ENCODE results near the gene P2RY8. TPM values are rescaled to one million over a fixed set of nuclear protein-coding genes. Genes with fewer than 3 reads are reported as not detected.

Gene P2RY8
- total and polyA plus RNA-seq, 4 donors = 0.51 to 8.3 (median 4.4) TPM

- H3K9ac ChIP-seq (ENCODE audit: insufficient read depth in 1 of 2, low read length in 2 of 2) = no peak overlapping the region
- H3K27ac ChIP-seq (ENCODE audit: low read depth in 1 of 2, low read length in 1 of 2) = no peak overlapping the region
- peaks cover 0 to 11% (median 11%) of the 10 kb centered on the region in 4 donors for H3K9me3 ChIP-seq (ENCODE audit: control insufficient read depth in 4 of 4, insufficient read depth in 3 of 4, low read length in 3 of 4)
- H3K27me3 ChIP-seq (ENCODE audit: control insufficient read depth in 3 of 3, insufficient read depth in 3 of 3, low read length in 2 of 3) = no peaks in the 10 kb centered on the region
- no peak overlapping the region for H3K4me3 ChIP-seq
- peaks cover 6 to 52% (median 42%) of the 10 kb centered on the region in 4 donors for H3K36me3 ChIP-seq (ENCODE audit: control insufficient read depth in 4 of 4, insufficient read depth in 4 of 4, low read length in 4 of 4)
- ATAC-seq (ENCODE audit: insufficient read depth, low FRiP score) (no peak), DNase-seq (no peak)
- no peak for TF ChIP-seq CTCF (IDR thresholded peaks at IDR 0.05; ENCODE audit: control extremely low read depth, extremely low read depth)
- H3K4me1 ChIP-seq (ENCODE audit: control insufficient read depth in 5 of 5, insufficient read depth in 5 of 5, low read length in 5 of 5) = no peaks in the 10 kb centered on the region
- 93 to 95% methylated on average over 20 of the region's 20 CpGs for whole genome bisulfite sequencing, 2 donors
These were observed 118.8 kb downstream of the P2RY8 start for GRCh38 chrX:1417921-1418771.

GRCh38 chrX:1416965-1417760, 119.8 kb downstream of the P2RY8 start:
- WGBS, 2 donors = 70 to 75% methylated on average over 14 of the region's 14 CpGs

GRCh38 chrX:1416327-1416784, 120.6 kb downstream of the P2RY8 start:
- Histone ChIP-seq H3K27me3 (ENCODE audit: control insufficient read depth in 3 of 3, insufficient read depth in 3 of 3, low read length in 2 of 3) (no peaks in the 10 kb centered on the region), H3K4me1 (ENCODE audit: control insufficient read depth in 5 of 5, insufficient read depth in 5 of 5, low read length in 5 of 5) (no peaks in the 10 kb centered on the region), H3K36me3 (ENCODE audit: control insufficient read depth in 4 of 4, insufficient read depth in 4 of 4, low read length in 4 of 4) (peaks cover 6 to 48% (median 35%) of the 10 kb centered on the region in 4 donors), H3K9ac (ENCODE audit: insufficient read depth in 1 of 2, low read length in 2 of 2) (no peak overlapping the region), H3K4me3 (no peak overlapping the region), H3K9me3 (ENCODE audit: control insufficient read depth in 4 of 4, insufficient read depth in 3 of 4, low read length in 3 of 4) (peaks cover 0 to 8% (median 1%) of the 10 kb centered on the region in 4 donors), H3K27ac (ENCODE audit: low read depth in 1 of 2, low read length in 1 of 2) (no peak overlapping the region)
- DNase-seq (no peak), ATAC-seq (ENCODE audit: insufficient read depth, low FRiP score) (no peak)
- WGBS, 2 donors = 71 to 78% methylated on average over 15 of the region's 15 CpGs
- no peak for TF ChIP-seq CTCF (IDR thresholded peaks at IDR 0.05; ENCODE audit: control extremely low read depth, extremely low read depth)

More at GRCh38 chrX:1416965-1417760, 119.8 kb downstream of the P2RY8 start:
- no peaks in the 10 kb centered on the region for H3K27me3 ChIP-seq (ENCODE audit: control insufficient read depth in 3 of 3, insufficient read depth in 3 of 3, low read length in 2 of 3)
- no peak for DNase-seq
- no peak overlapping the region for H3K9ac ChIP-seq (ENCODE audit: insufficient read depth in 1 of 2, low read length in 2 of 2)
- peaks cover 6 to 48% (median 42%) of the 10 kb centered on the region in 4 donors for H3K36me3 ChIP-seq (ENCODE audit: control insufficient read depth in 4 of 4, insufficient read depth in 4 of 4, low read length in 4 of 4)
- H3K4me3 ChIP-seq = no peak overlapping the region
- H3K27ac ChIP-seq (ENCODE audit: low read depth in 1 of 2, low read length in 1 of 2) = no peak overlapping the region
- peaks cover 0 to 11% (median 6%) of the 10 kb centered on the region in 4 donors for H3K9me3 ChIP-seq (ENCODE audit: control insufficient read depth in 4 of 4, insufficient read depth in 3 of 4, low read length in 3 of 4)
- ATAC-seq (ENCODE audit: insufficient read depth, low FRiP score) = no peak
- H3K4me1 ChIP-seq (ENCODE audit: control insufficient read depth in 5 of 5, insufficient read depth in 5 of 5, low read length in 5 of 5) = no peaks in the 10 kb centered on the region
- no peak for TF ChIP-seq CTCF (IDR thresholded peaks at IDR 0.05; ENCODE audit: control extremely low read depth, extremely low read depth)

Other genes starting within 250 kb of the P2RY8 start
- gene IL3RA, start 200.4 kb downstream of the P2RY8 start, total RNA-seq = 10 to 100 TPM; 19.2 to 21.6 TPM
- gene IL3RA, start 200.4 kb downstream of the P2RY8 start, polyA plus RNA-seq = 10 to 100 TPM; 19.4 to 52.2 TPM
- gene SLC25A6, start 145.1 kb downstream of the P2RY8 start, total RNA-seq = 100 to 1,000 TPM; 168 to 350 TPM
- gene SLC25A6, start 145.1 kb downstream of the P2RY8 start, polyA plus RNA-seq = 100 to 1,000 TPM; 382 to 422 TPM
- 10 to 100 TPM; 12.3 to 29.4 TPM for gene ASMTL, start 84.3 kb downstream of the P2RY8 start, total RNA-seq
- gene ASMTL, start 84.3 kb downstream of the P2RY8 start, polyA plus RNA-seq = 10 to 100 TPM; 17.0 to 26.6 TPM
- 10 to 100 TPM; 40.6 to 48.9 TPM for gene AKAP17A, start 54.4 kb upstream of the P2RY8 start, total RNA-seq
- gene AKAP17A, start 54.4 kb upstream of the P2RY8 start, polyA plus RNA-seq = 10 to 100 TPM; 44.1 to 45.2 TPM
- gene ASMT, start 77.9 kb upstream of the P2RY8 start, total RNA-seq = under 1 TPM; 0.25 to 0.63 TPM
- under 1 TPM; 0.09 to 0.37 TPM for gene ASMT, start 77.9 kb upstream of the P2RY8 start, polyA plus RNA-seq